Measurements from ENCODE around the gene MAN2B2.
"Not testable (repeated sequence)": the region's sequence is repeated elsewhere in the genome, so short reads cannot be mapped to it uniquely, and the experiment has no call there.

The MAN2B2 gene

GRCh38 chr4:6663596-6664393, 88.8 kb downstream of the MAN2B2 start:
- no peak overlapping the region for H3K4me3 ChIP-seq (ENCODE audit: low read length)
- TF ChIP-seq CTCF (conservative IDR thresholded peaks at IDR 0.05; ENCODE audit: low read length): no peak
- DNase-seq (ENCODE audit: low read depth): no peak

- no peak for DNase-seq (ENCODE audit: low read depth)
- TF ChIP-seq CTCF (conservative IDR thresholded peaks at IDR 0.05; ENCODE audit: low read length): no peak
- no peak overlapping the region for H3K4me3 ChIP-seq (ENCODE audit: low read length)
These were observed 90.3 kb downstream of the MAN2B2 start for GRCh38 chr4:6665320-6665654.

DNA sequence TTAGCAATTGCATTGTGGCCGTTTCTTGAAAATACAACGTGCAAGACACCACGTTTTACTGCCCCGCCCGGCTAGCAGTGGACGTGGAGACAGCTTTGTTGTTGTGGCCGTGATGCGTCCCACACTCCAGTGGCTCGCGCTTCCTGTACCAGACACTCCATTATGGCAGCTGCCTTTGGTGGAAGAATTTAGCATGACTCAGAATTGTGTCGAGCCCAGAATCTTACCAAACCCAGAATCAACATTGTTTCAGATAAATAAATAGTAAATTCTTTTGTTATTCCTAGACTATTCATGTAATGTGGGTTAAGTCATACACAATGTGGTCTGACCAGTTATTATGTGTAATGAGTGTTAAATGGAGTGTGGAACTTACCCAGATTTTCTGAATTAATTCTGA, 93.4 kb downstream of the MAN2B2 start:
- peak; percentile 59 for DNase-seq (ENCODE audit: low read depth)
- H3K4me3 ChIP-seq (ENCODE audit: low read length): no peak overlapping the region
- no peak for TF ChIP-seq CTCF (conservative IDR thresholded peaks at IDR 0.05; ENCODE audit: low read length)

DNA sequence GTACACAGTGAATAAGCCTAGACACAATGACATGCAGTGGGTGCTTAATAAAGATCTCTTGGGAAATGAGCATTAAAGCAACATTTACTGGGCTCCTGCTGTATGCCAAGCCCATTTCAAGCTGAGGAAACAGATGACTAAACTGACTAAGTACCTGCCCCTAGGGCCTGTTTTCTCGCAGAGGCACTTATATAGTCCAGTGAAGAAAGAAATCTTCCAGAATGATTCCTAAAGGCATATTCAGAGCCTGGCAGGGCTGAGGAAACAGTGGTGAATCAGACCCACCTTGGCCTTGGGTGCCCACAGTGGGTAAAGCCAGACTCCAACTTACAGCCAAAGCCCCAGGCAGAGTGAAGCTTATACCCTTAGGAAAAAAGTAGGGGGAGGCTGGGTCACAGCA, 96.7 kb downstream of the MAN2B2 start:
- H3K4me3 ChIP-seq (ENCODE audit: low read length): no peak overlapping the region
- DNase-seq (ENCODE audit: low read depth): no peak
- no peak for TF ChIP-seq CTCF (conservative IDR thresholded peaks at IDR 0.05; ENCODE audit: low read length)

GRCh38 chr4:6672131-6672530, 97.1 kb downstream of the MAN2B2 start:
- DNase-seq (ENCODE audit: low read depth): no peak
- no peak for TF ChIP-seq CTCF (conservative IDR thresholded peaks at IDR 0.05; ENCODE audit: low read length)
- no peak overlapping the region for H3K4me3 ChIP-seq (ENCODE audit: low read length)

DNA sequence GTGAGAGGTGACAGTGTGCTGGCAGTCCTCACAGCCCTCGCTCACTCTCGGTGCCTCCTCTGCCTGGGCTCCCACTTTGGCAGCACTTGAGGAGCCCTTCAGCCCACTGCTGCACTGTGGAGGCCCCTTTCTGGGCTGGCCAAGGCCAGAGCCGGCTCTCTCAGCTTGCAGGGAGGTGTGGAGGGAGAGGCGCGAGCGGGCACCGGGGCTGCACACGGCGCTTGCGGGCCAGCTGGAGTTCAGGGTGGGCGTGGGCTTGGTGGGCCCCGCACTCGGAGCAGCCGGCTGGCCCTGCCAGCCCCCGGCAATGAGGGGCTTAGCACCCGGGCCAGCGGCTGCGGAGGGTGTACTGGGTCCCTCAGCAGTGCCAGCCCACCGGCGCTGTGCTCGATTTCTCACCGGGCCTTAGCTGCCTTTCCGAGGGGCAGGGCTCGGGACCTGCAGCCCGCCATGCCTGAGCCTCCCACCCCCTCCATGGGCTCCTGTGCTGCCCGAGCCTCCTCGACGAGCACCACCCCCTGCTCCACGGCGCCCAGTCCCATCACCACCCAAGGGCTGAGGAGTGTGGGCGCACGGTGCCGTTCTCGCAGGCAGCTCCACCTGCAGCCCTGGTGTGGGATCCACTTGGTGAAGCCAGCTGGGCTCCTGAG, 97.7 kb downstream of the MAN2B2 start:
- H3K4me3 ChIP-seq (ENCODE audit: low read length); DNase-seq (ENCODE audit: low read depth): not testable (repeated sequence)
